Spinal cord (tissue), 10 donors: ENCODE data around the gene FAM187B. TPM values are rescaled to one million over a fixed set of nuclear protein-coding genes. Genes with fewer than 3 reads are reported as not detected.
"Not testable (repeated sequence)": the region's sequence is repeated elsewhere in the genome, so short reads cannot be mapped to it uniquely, and the experiment has no call there.

Experiments used
- DNase-seq, 6 donors: peaks; one replicate each; pipeline versions ENCODE4 v3.0.0 to v3.0.0-alpha.2; 2013 to 2015; ENCODE audit warnings: low spot score in 6 of 6, low read depth in 4 of 6
- H3K27ac ChIP-seq: one replicate; pipeline ENCODE4 v1.5.1; 2013; ENCODE audit warnings: low read depth, low read length, control low read depth
- H3K27me3 ChIP-seq: one replicate; pipeline ENCODE4 v1.6.1; 2013; ENCODE audit warnings: low read length; ENCODE audit not compliant: control insufficient read depth, insufficient read depth
- H3K36me3 ChIP-seq: one replicate; pipeline ENCODE4 v1.6.1; 2013; ENCODE audit warnings: low read length; ENCODE audit not compliant: control insufficient read depth, insufficient read depth
- H3K4me1 ChIP-seq: one replicate; pipeline ENCODE4 v1.6.1; 2013; ENCODE audit warnings: low read length; ENCODE audit not compliant: control insufficient read depth, insufficient read depth
- H3K4me3 ChIP-seq: one replicate; pipeline ENCODE4 v1.5.1; 2013; ENCODE audit warnings: low read depth, low read length, control low read depth
- H3K9me3 ChIP-seq: one replicate; pipeline ENCODE4 v1.6.1; 2013; ENCODE audit warnings: low read length; ENCODE audit not compliant: control insufficient read depth, insufficient read depth
- WGBS: methylation state at CpG from one replicate; pipeline ENCODE4 v1.1.5; 2013; ENCODE audit warnings: missing lambda C conversion rate; ENCODE audit not compliant: insufficient coverage; 5-methylcytosine and 5-hydroxymethylcytosine counted together
- polyA plus RNA-seq, 2 donors: library from polyadenylated mRNA; unstranded; fragments of 120-200 nt; gene quantifications; one replicate each; pipeline ENCODE4 v1.2.1, GENCODE V29; 2013; ENCODE audit not compliant: insufficient read length in 2 of 2
- total RNA-seq, 2 donors: library from RNA; depleted of rRNA in 1 of 2; stranded (reverse); fragments of 120-200 nt in 1 of 2; fragments of >200 nt in 1 of 2; gene quantifications; one replicate each; pipeline versions ENCODE4 v1.2.3 to v1.2.4, GENCODE V29; 2013 to 2014
- donor health status: healthy.

The FAM187B gene
- total and polyA plus RNA-seq, 4 donors, result not detected

DNA sequence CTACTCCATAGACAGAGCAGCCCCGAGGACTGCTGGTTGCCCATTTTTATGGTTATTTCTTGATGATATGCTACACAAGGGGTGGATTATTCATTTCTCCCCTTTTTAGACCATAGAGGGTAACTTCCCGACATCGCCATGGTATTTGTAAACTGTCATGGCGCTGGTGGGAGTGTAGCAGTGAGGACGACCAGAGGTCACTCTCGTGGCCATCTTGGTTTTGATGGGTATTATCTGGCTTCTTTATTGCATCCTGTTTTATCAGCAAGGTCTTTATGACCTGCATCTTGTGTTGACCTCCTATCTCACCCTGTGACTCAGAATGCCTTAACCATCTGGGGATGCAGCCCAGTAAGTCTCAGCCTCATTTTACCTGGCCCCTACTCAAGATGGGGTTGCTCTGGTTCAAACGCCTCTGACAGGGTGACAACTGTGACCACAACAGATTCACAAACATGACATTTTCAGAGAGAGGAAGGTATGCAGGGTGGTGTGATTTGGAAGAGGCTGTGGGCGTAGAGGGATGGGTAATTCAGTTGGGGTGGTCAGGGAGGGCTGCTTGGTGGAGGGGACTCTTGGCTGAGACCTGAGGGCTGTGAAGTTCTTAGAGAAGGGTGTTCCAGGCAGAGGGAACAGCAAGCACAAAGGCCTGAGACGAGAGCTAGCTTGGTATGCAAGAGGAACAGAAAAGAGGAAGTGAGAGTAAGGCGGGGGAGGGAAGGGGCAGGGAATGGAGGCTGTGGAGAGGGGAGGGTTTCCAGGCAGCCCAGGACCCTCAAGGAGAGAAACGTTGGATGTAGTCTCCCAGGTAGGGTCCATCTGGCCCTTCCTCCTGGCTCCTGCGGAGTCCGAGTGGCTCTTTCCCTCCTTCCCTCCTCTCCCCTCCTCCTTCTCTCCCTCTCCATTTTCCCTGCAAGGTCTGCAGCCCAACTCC, 23.5 kb downstream of the FAM187B start:
- no peaks in the 10 kb centered on the region for H3K36me3 ChIP-seq
- H3K4me3 ChIP-seq, result no peak overlapping the region

DNA sequence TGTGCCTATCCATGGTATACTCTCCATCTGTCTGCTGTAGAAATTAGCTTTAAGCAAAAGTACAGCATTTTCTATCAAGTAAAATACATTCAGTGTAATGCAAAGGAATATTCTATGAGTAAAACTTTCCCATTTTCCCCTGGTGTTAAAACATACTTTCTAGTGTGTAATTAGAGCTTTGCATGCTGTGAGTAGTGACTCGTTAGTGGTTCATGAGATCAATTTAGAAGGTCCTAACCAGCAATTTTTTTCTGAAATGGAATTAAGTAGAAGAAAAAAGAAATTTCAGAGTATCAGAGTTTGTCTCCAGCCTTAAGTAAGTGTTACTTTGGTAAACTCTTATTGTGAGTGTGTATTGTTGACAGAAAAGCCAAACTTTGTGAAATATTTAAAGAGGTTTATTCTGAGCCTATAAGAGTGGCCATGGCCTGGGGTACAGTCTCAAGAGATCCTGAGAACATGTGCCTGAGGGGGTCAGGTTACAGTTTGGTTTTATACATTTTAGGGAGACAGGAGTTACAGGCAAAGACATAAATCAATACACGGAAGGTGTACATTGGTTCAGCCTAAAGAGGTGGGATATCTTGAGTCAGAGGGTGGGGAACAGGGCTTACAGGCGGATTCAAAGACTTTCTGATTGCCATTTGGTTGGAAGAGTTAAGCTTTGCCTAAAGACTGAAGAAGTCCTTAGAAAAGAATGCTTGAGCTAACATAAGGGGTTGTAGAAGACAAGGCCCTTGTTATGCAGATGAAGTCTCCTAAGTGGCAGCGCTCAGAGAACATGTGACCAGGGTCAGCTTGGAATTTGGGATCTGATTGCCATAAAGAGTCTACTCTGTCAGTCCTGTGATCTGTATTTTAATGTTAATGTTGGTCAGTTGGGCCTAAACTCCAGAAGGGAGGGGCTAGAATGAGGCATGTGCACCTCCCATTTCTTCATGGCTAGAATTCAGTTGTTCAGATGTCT, 25.5 kb downstream of the FAM187B start:
- H3K27me3 ChIP-seq, result no peaks in the 10 kb centered on the region
- H3K36me3 ChIP-seq, result no peaks in the 10 kb centered on the region
- no peak overlapping the region for H3K4me3 ChIP-seq
- no peak for DNase-seq
- H3K4me1 ChIP-seq, result no peaks in the 10 kb centered on the region
- 56% methylated on average over 3 of the region's 4 CpGs for WGBS
- no peaks in the 10 kb centered on the region for H3K9me3 ChIP-seq
- H3K27ac ChIP-seq, result no peak overlapping the region

More for the DNA sequence above, 23.5 kb downstream of the FAM187B start:
- DNase-seq, result no peak
- H3K9me3 ChIP-seq, result no peaks in the 10 kb centered on the region
- H3K27ac ChIP-seq, result no peak overlapping the region
- no peaks in the 10 kb centered on the region for H3K27me3 ChIP-seq
- 78% methylated on average over 8 of the region's 13 CpGs for WGBS
- no peaks in the 10 kb centered on the region for H3K4me1 ChIP-seq

DNA sequence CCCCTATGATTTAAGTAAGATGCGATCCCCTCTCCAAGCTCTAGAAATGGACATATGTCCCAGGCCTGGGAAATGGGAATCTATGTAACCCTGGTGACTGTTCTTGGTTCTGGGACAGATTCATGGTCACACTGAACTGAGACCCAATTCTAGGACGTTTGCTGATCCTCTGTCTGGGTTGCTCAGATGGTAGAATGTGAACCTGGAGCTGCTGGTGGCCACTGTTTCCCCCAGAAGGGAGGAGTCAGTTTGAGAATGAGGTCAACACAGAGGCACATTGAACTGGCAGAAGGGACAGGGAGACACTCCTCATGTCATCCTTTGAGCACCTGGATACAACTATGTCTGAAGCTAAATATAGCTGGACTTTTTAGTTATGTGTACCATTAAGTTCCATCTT, 29.1 kb downstream of the FAM187B start:
- 60% methylated on average over 2 of the region's 2 CpGs for WGBS
- Histone ChIP-seq H3K27me3 (no peaks in the 10 kb centered on the region), H3K27ac (no peak overlapping the region), H3K4me3 (no peak overlapping the region), H3K4me1 (no peaks in the 10 kb centered on the region), H3K9me3 (no peaks in the 10 kb centered on the region), H3K36me3 (no peaks in the 10 kb centered on the region)
- no peak for DNase-seq

DNA sequence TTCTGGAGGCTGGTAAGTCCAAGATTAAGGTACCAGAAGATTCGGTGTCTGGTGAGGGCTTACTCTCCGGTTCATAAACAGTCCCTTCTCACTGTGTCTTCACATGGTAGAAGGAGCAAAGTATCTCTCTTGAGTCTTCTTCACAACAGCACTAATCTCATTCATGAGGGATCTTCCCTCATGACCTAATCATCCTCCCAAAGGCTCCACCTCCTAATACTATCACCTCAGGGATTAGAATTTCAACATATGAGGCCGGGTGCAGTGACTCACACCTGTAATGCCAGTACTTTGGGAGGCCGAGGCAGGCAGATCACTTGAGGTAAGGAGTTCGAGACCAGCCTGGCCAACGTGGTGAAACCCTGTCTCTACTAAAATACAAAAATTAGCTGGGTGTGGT, 31.7 kb downstream of the FAM187B start:
- not testable (repeated sequence) for H3K27ac ChIP-seq, H3K9me3 ChIP-seq, DNase-seq, H3K27me3 ChIP-seq, H3K4me1 ChIP-seq, H3K4me3 ChIP-seq, H3K36me3 ChIP-seq
- WGBS, result 100% methylated on average over 1 of the region's 6 CpGs

DNA sequence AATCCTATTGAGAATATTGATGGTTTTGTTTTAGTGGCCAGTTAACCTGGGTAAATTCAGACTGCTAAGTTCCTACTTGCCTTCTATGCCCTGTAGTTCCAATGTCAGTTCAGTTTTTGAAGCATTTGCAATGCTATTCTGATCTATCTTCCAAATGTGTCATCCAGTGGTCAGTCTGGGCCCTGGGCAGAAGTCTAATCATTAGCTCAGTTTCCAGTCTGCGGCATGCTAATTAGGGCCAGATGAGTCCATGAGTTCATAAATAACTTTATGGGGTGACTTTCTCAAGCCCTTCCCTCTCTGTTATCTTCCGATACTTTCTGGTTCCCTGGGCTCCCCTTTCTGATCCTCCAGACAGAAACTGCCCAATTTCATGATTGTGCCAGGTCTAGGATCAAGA, 32.7 kb downstream of the FAM187B start:
- no peak for DNase-seq
- H3K27me3 ChIP-seq, result no peaks in the 10 kb centered on the region
- no peaks in the 10 kb centered on the region for H3K36me3 ChIP-seq
- no peaks in the 10 kb centered on the region for H3K4me1 ChIP-seq
- H3K4me3 ChIP-seq, result no peak overlapping the region
- H3K9me3 ChIP-seq, result no peaks in the 10 kb centered on the region
- no peak overlapping the region for H3K27ac ChIP-seq
- WGBS, result no CpG with 5 or more reads among the region's 2 CpGs

DNA sequence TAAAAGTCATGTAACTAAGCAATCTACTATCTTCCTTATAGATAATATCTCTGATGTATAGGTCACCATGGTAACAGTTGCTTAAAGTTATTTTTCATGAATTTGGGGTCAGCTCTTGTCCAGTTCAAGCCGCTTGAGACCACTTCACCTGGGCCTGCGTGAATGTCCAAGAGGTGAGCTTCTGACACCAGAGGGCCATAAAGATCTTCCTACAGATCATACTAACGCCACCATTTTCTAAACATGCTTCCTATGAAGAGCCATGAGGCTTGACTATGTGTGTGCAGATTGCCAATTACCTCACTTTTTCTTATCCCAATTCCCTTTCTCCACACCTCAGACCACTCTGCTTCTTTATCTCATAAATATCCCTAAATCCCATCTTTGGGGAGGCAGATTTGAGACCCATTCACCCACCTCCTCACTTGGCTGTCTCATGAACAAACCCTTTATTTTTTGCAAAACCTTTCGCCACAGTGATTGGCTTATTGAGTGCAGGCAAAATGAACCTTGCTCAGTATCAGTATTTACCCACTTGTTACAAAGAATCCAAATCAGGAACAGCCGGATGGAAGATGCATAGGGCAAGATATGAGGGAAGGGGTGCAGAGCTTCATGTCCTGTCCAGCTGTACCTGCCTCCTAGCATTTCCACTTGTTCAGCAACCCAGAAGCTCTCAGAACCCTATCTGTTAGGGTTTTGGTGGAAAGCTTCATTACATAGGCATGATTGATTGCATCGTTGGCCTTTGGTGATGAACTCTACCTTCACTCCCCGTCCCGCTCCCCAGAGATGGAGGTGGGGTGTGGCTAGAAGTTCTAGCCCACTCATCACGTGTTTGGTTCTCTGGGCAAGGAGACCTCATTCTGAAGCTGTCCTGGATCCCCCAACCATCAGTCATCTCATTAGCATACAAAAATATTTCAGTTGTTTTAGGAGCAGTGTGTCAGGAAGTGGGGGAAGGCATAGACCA, 34.2 kb downstream of the FAM187B start:
- Histone ChIP-seq H3K9me3 (no peaks in the 10 kb centered on the region), H3K4me1 (no peaks in the 10 kb centered on the region), H3K4me3 (no peak overlapping the region), H3K27me3 (no peaks in the 10 kb centered on the region), H3K27ac (no peak overlapping the region), H3K36me3 (no peaks in the 10 kb centered on the region)
- DNase-seq, result no peak
- WGBS, result 86% methylated on average over 1 of the region's 9 CpGs

DNA sequence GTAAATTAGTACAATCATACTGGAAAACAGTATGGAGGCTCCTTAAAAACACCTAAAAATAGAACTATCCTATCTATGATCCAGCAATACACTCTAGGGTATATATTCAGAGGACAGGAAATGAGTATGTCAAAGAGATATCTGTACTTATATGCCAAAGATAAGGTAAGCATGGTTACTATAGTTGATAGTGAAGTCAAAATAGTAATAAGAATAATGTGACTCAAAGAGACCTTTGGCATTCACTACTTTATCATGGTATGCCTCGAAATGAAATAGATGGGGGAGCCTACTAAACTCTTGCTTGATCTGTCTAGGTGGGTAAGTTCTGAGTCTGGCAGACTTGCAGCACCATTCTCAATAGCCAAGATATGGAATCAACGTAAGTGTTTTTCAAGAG, 43.7 kb downstream of the FAM187B start:
- no peak overlapping the region for H3K4me3 ChIP-seq
- 80% methylated on average over 1 of the region's 2 CpGs for WGBS

DNA sequence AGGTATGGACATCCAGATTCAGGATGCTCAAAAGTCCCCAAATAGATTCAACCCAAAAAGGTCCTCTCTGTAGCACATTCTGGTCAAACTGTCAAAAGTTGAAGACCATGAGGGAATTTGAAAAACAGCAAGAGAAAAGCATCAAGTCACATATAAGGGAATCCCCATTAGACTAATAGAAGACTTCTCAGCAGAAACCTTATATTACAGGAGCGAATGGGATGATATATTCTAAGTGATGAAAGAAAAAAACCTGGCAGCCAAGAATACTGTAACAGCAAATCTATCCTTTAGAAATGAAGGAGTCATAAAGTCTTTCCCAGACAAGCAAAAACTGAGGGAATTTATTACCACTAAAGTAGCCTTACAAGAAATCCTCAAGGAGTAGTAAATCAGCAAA, 44.3 kb downstream of the FAM187B start:
- Histone ChIP-seq H3K27ac (no peak overlapping the region), H3K27me3 (no peaks in the 10 kb centered on the region), H3K9me3 (no peaks in the 10 kb centered on the region), H3K36me3 (no peaks in the 10 kb centered on the region), H3K4me1 (no peaks in the 10 kb centered on the region), H3K4me3 (no peak overlapping the region)
- no CpG with 5 or more reads among the region's 1 CpG for WGBS
- DNase-seq, result no peak

More for the DNA sequence above, 43.7 kb downstream of the FAM187B start:
- no peaks in the 10 kb centered on the region for H3K36me3 ChIP-seq
- DNase-seq, result no peak
- no peak overlapping the region for H3K27ac ChIP-seq
- H3K4me1 ChIP-seq, result no peaks in the 10 kb centered on the region
- no peaks in the 10 kb centered on the region for H3K9me3 ChIP-seq
- H3K27me3 ChIP-seq, result no peaks in the 10 kb centered on the region

DNA sequence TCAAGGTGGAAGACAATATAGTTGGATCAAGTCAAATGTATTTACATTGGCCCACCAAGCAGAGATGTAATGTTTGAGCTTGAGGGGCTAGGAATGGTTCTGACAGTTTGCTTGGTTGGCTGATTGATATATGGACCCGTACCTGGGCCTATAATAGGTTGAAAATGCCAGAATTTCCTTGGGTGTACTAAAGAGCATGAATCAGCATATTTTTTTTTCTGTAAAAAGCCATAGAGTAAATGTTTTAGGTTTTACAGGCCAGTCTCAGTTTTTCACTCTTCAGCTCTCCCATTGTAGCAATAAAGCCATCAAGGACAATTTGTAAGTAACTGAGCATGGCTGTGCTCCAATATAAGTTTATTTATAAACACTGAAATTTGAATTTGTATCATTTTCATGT, 47.2 kb downstream of the FAM187B start:
- no peaks in the 10 kb centered on the region for H3K9me3 ChIP-seq
- H3K27ac ChIP-seq, result no peak overlapping the region
- 50% methylated on average over 1 of the region's 1 CpG for WGBS
- DNase-seq, result no peak
- no peaks in the 10 kb centered on the region for H3K36me3 ChIP-seq
- H3K4me3 ChIP-seq, result no peak overlapping the region
- H3K4me1 ChIP-seq, result no peaks in the 10 kb centered on the region
- H3K27me3 ChIP-seq, result no peaks in the 10 kb centered on the region
